ENCODE results near the gene GALNT2. TPM values are rescaled to one million over a fixed set of nuclear protein-coding genes. Genes with fewer than 3 reads are reported as not detected.

GALNT2 gene
- total and polyA plus RNA-seq, 9 of the 15 experiments (the other 6 are each of a cell fraction or from before 2014, with no cell fraction given): 1.6 to 106 (median 51.9) TPM

DNA sequence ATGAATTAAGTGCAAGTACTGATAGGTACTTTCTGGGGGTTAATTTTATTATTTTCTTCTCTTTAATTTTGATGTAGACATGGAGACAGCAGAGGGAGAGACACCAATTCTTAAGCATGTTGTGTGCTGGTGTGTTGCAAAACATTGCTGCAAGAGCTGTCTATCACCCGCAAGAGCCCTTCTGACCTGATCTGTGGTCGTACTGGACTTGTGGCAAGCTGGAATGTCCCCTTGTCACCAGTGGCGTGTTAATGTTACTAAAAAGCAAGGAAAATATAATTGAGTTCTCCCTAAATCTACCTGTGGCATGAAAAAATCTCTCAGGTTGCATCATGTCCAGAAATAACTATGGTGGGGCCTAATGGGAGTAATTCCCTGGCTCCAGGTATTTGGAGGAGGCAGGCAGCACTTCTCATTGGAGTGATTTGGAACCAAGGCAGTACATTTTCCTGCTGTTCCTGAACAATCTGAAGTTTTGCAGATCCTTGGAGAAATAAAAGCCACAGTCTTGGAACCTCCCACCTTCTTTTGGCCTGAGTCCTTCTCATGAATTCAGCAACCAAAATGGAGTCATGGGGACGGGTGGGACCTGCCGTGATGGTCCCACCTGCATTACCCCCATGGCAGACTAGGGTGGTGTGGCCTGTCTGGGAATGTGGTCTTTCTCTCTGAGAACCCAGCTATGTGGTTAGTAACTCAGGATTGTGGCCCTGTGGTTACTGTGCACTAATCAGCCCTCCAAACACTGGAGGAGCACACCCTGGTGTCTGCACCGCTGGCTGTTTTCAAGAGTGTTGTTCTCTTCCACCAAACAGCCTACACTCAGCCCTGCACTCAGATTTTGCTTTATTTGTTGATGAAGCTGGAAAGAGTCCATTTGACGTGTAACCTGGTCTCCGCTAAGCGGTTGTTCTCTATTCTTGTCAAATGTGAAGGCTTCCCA, 57.4 kb downstream of the GALNT2 start:
- WGBS (ENCODE audit: insufficient coverage, low coverage, missing lambda C conversion rate): 55% methylated on average over 9 of the region's 9 CpGs
- no peaks in the 10 kb centered on the region for H3K27me3 ChIP-seq (ENCODE audit: control insufficient read depth in 2 of 2, insufficient read depth in 2 of 2, low read length in 2 of 2)
- no peaks in the 10 kb centered on the region for H4K20me1 ChIP-seq (replicated peaks; ENCODE audit: control insufficient read depth, insufficient read depth, low read length)
- FAIRE-seq (no peak), ATAC-seq (peak; percentile 11), DNase-seq (ENCODE audit: extremely low read depth in 1 of 4, low spot score in 3 of 4) (peak in 1 of 4 experiments; percentile 61)
- H3K79me2 ChIP-seq (ENCODE audit: control insufficient read depth, insufficient read depth, low read length): peaks cover 96% of the 10 kb centered on the region
- H3K9me1 ChIP-seq (ENCODE audit: control insufficient read depth, insufficient read depth, low read length): peaks cover 5% of the 10 kb centered on the region
- H3K9me3 ChIP-seq (replicated peaks; ENCODE audit: control insufficient read depth, insufficient read depth, low read depth, low read length): no peaks in the 10 kb centered on the region
- H2AFZ ChIP-seq (ENCODE audit: low read depth, low read length): peak overlapping the region; percentile 1; the same call in 1 of the 2 replicates
- POLR2A ChIA-PET: interaction anchor here (0.8 to 1.8 kb wide), 6 partner anchors 15 to 101 kb away, joined by 3 to 6 read pairs (median 4); no protein-coding TSS in a partner anchor
- peaks cover 62 to 78% of the 10 kb centered on the region in 2 experiments for H3K4me1 ChIP-seq (replicated peaks in 1 of 2; ENCODE audit: control insufficient read depth in 2 of 2, insufficient read depth in 2 of 2, low read length in 2 of 2)
- H3K4me3 ChIP-seq: no peak overlapping the region
- intact Hi-C loops (cut with micrococcal nuclease): no loop called here
- peaks cover 35% of the 10 kb centered on the region for H3K36me3 ChIP-seq (ENCODE audit: control insufficient read depth, insufficient read depth, low read length)
- BruUV-seq (replicated peaks): no TSS peak
- H3K4me2 ChIP-seq (ENCODE audit: insufficient read depth, low read length): peak overlapping the region; percentile 71
- in situ Hi-C loops (cut with MboI): no loop called here
- peak overlapping the region; percentile 47 to 53; a peak in 3 of 4 replicates for H3K9ac ChIP-seq (ENCODE audit: insufficient read depth in 1 of 2, low read depth in 2 of 2, low read length in 2 of 2)
- peak overlapping the region; percentile 76 for H3K27ac ChIP-seq (ENCODE audit: extremely low read depth, low read depth, low read length)
- CTCF ChIA-PET (ENCODE audit: low intra/inter-chr PET ratio): no interaction called here
- TF ChIP-seq ZNF311 (CRISPR knock-in tag; IDR thresholded peaks at IDR 0.05) (no peak), ZNF41 (CRISPR knock-in tag; conservative IDR thresholded peaks at IDR 0.05) (no peak), TEAD1 (CRISPR knock-in tag; IDR thresholded peaks at IDR 0.05) (peak; percentile 17 to 69; a peak in 2 of 4 replicates), SREBF2 (CRISPR knock-in tag; IDR thresholded peaks at IDR 0.05) (no peak), FOXK1 (CRISPR knock-in tag; IDR thresholded peaks at IDR 0.05; ENCODE audit: borderline replicate concordance) (no peak), MAFF (IDR thresholded peaks at IDR 0.05; ENCODE audit: low read length) (no peak), FOXJ2 (tag; IDR thresholded peaks at IDR 0.05) (no peak), MECOM (CRISPR knock-in tag; IDR thresholded peaks at IDR 0.05) (no peak), XRCC5 (IDR thresholded peaks at IDR 0.05; ENCODE audit: low read depth, low read length) (no peak), CCAR2 (IDR thresholded peaks at IDR 0.05; ENCODE audit: low read depth, low read length) (no peak), SMAD1 (IDR thresholded peaks at IDR 0.05; ENCODE audit: low read depth, low read length, partially characterized antibody) (no peak), HIVEP1 (CRISPR knock-in tag; IDR thresholded peaks at IDR 0.05) (no peak), MCM5 (IDR thresholded peaks at IDR 0.05; ENCODE audit: low read depth) (no peak)
- TF ChIP-seq, protein P1, sequence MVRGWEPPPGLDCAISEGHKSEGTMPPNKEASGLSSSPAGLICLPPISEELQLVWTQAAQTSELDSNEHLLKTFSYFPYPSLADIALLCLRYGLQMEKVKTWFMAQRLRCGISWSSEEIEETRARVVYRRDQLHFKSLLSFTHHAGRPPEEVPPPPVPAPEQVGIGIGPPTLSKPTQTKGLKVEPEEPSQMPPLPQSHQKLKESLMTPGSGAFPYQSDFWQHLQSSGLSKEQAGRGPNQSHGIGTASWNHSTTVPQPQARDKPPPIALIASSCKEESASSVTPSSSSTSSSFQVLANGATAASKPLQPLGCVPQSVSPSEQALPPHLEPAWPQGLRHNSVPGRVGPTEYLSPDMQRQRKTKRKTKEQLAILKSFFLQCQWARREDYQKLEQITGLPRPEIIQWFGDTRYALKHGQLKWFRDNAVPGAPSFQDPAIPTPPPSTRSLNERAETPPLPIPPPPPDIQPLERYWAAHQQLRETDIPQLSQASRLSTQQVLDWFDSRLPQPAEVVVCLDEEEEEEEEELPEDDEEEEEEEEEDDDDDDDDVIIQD (CRISPR knock-in tag; IDR thresholded peaks at IDR 0.05): no peak
- TF ChIP-seq, protein P2, sequence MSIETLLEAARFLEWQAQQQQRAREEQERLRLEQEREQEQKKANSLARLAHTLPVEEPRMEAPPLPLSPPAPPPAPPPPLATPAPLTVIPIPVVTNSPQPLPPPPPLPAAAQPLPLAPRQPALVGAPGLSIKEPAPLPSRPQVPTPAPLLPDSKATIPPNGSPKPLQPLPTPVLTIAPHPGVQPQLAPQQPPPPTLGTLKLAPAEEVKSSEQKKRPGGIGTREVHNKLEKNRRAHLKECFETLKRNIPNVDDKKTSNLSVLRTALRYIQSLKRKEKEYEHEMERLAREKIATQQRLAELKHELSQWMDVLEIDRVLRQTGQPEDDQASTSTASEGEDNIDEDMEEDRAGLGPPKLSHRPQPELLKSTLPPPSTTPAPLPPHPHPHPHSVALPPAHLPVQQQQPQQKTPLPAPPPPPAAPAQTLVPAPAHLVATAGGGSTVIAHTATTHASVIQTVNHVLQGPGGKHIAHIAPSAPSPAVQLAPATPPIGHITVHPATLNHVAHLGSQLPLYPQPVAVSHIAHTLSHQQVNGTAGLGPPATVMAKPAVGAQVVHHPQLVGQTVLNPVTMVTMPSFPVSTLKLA (conservative IDR thresholded peaks at IDR 0.05): no peak
- TF ChIP-seq, protein P3, sequence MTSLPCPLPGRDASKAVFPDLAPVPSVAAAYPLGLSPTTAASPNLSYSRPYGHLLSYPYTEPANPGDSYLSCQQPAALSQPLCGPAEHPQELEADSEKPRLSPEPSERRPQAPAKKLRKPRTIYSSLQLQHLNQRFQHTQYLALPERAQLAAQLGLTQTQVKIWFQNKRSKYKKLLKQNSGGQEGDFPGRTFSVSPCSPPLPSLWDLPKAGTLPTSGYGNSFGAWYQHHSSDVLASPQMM (CRISPR knock-in tag; IDR thresholded peaks at IDR 0.05): no peak

Data from K562 (cell line).